Fibroblast of lung (primary cell): ENCODE measurements around the gene DCDC2. TPM values are rescaled to one million over a fixed set of nuclear protein-coding genes. Genes with fewer than 3 reads are reported as not detected.

Source experiments
- DNase-seq, 2 donors: peaks; one replicate each; pipeline versions ENCODE4 v3.0.0 to v3.0.0-alpha.2; 2010; ENCODE audit warnings: low read depth in 2 of 2
- H2AFZ ChIP-seq: 2 replicates; pipeline ENCODE4 v1.5.1; 2012; ENCODE audit warnings: low read length, control low read depth, inconsistent platforms
- H3K27ac ChIP-seq: 2 replicates; pipeline ENCODE4 v1.5.1; 2011; ENCODE audit warnings: low read length, control low read depth; ENCODE audit not compliant: insufficient read depth
- H3K27me3 ChIP-seq: 2 replicates; pipeline ENCODE4 v1.5.1; 2011; ENCODE audit warnings: mild to moderate bottlenecking, low read length; ENCODE audit not compliant: control insufficient read depth, insufficient read depth
- H3K36me3 ChIP-seq: 2 replicates; pipeline ENCODE4 v1.5.1; 2011; ENCODE audit warnings: low read length; ENCODE audit not compliant: control insufficient read depth, insufficient read depth
- H3K4me1 ChIP-seq: 2 replicates; pipeline ENCODE4 v1.5.1; 2011; ENCODE audit warnings: low read length; ENCODE audit not compliant: control insufficient read depth, insufficient read depth; ENCODE audit errors: extremely low read depth
- H3K4me2 ChIP-seq: 2 replicates; pipeline ENCODE4 v1.5.1; 2011; ENCODE audit warnings: low read length, control low read depth; ENCODE audit not compliant: insufficient read depth; ENCODE audit errors: extremely low read depth
- H3K4me3 ChIP-seq, 4 experiments: fragments of 200-600 bp in 1 of 4; sonication (generic) in 1 of 4; replicated peaks in 1 of 4; 2 replicates each; pipeline ENCODE4 v1.5.1; 2011 to 2016; ENCODE audit warnings: low read length in 4 of 4, low read depth in 3 of 4, mild to moderate bottlenecking in 3 of 4, control low read depth in 2 of 4, inconsistent platforms in 1 of 4, mixed read lengths in 1 of 4; ENCODE audit not compliant: insufficient read depth in 1 of 4; ENCODE audit errors: control extremely low read depth in 1 of 4
- H3K79me2 ChIP-seq: 2 replicates; pipeline ENCODE4 v1.5.1; 2012; ENCODE audit warnings: mild to moderate bottlenecking, low read length, inconsistent platforms; ENCODE audit not compliant: control insufficient read depth, insufficient read depth
- H3K9ac ChIP-seq: 2 replicates; pipeline ENCODE4 v1.5.1; 2011; ENCODE audit warnings: mild to moderate bottlenecking, low read length, control low read depth; ENCODE audit not compliant: insufficient read depth
- H3K9me3 ChIP-seq: 2 replicates; pipeline ENCODE4 v1.5.1; 2012; ENCODE audit warnings: low read depth, low read length; ENCODE audit not compliant: control insufficient read depth, insufficient read depth
- H4K20me1 ChIP-seq: 2 replicates; pipeline ENCODE4 v1.5.1; 2011; ENCODE audit warnings: low read length; ENCODE audit not compliant: control insufficient read depth, insufficient read depth; ENCODE audit errors: extremely low read depth
- CTCF ChIP-seq, 2 donors: IDR thresholded peaks in 1 of 2; conservative IDR thresholded peaks in 1 of 2; 1 replicate in 1 of 2; 2 replicates in 1 of 2; pipeline ENCODE4 v1.5.1; 2011 to 2012; ENCODE audit warnings: low read length in 2 of 2, control low read depth in 1 of 2, inconsistent platforms in 1 of 2, low read depth in 1 of 2, mild to moderate bottlenecking in 1 of 2
- EZH2 ChIP-seq: IDR thresholded peaks from 2 replicates; pipeline ENCODE4 v1.5.1; 2012; ENCODE audit warnings: low read length, control low read depth, mild to moderate bottlenecking; ENCODE audit errors: missing control alignments
- polyA plus RNA-seq, 2 donors: library from polyadenylated mRNA; depleted of rRNA in 1 of 2; stranded (reverse) in 1 of 2; unstranded in 1 of 2; fragments of >200 nt; gene quantifications; 2 replicates each; pipeline ENCODE4 v1.2.1, GENCODE V29; 2011 to 2012; ENCODE audit warnings: missing spikeins in 1 of 2
- total RNA-seq: library from RNA; depleted of rRNA; stranded (reverse); fragments of >200 nt; gene quantifications from 2 replicates; pipeline ENCODE4 v1.2.1, GENCODE V29; 2014

The DCDC2 gene
- total and polyA plus RNA-seq, 2 donors (not counting 1 experiment from before 2014, with no cell fraction given), result 0.01 TPM; not detected in 1

GRCh38 chr6:24233813-24234442 is 123.9 kb downstream of the DCDC2 start:
- Histone ChIP-seq H3K4me1 (peaks cover 2% of the 10 kb centered on the region), H3K27me3 (no peaks in the 10 kb centered on the region), H4K20me1 (no peaks in the 10 kb centered on the region), H3K79me2 (no peaks in the 10 kb centered on the region), H3K27ac (no peak overlapping the region), H3K9ac (no peak overlapping the region), H3K4me3 (no peak overlapping the region), H3K36me3 (no peaks in the 10 kb centered on the region), H3K4me2 (no peak overlapping the region), H3K9me3 (no peaks in the 10 kb centered on the region), H2AFZ (no peak overlapping the region)
- TF ChIP-seq EZH2 (no peak), CTCF (conservative IDR thresholded peaks at IDR 0.05 in 1 of 2, IDR thresholded peaks at IDR 0.05 in 1 of 2; ENCODE audit: low read depth in 1 of 2, low read length in 2 of 2) (no peak)
- DNase-seq, result no peak

- no peaks in the 10 kb centered on the region for H3K36me3 ChIP-seq
- no peaks in the 10 kb centered on the region for H3K79me2 ChIP-seq
- H3K27ac ChIP-seq, result no peak overlapping the region
- H2AFZ ChIP-seq, result no peak overlapping the region
- H4K20me1 ChIP-seq, result no peaks in the 10 kb centered on the region
- H3K4me1 ChIP-seq, result peaks cover 2% of the 10 kb centered on the region
- H3K4me3 ChIP-seq, result no peak overlapping the region
- H3K9me3 ChIP-seq, result no peaks in the 10 kb centered on the region
- no peak for TF ChIP-seq CTCF (conservative IDR thresholded peaks at IDR 0.05 in 1 of 2, IDR thresholded peaks at IDR 0.05 in 1 of 2; ENCODE audit: low read depth in 1 of 2, low read length in 2 of 2)
- no peak for TF ChIP-seq EZH2
- H3K27me3 ChIP-seq, result no peaks in the 10 kb centered on the region
- no peak overlapping the region for H3K4me2 ChIP-seq
- H3K9ac ChIP-seq, result no peak overlapping the region
- DNase-seq, result no peak
Measured at GRCh38 chr6:24231438-24231977, 126.4 kb downstream of the DCDC2 start.

GRCh38 chr6:24229696-24230405 is 128.0 kb downstream of the DCDC2 start:
- no peak for TF ChIP-seq EZH2
- H3K4me2 ChIP-seq, result no peak overlapping the region
- H2AFZ ChIP-seq, result no peak overlapping the region
- no peaks in the 10 kb centered on the region for H3K79me2 ChIP-seq
- H3K36me3 ChIP-seq, result no peaks in the 10 kb centered on the region
- H4K20me1 ChIP-seq, result no peaks in the 10 kb centered on the region
- no peak overlapping the region for H3K9ac ChIP-seq
- H3K27ac ChIP-seq, result no peak overlapping the region
- H3K4me3 ChIP-seq, result no peak overlapping the region
- DNase-seq, result no peak
- peaks cover 2% of the 10 kb centered on the region for H3K4me1 ChIP-seq
- no peaks in the 10 kb centered on the region for H3K9me3 ChIP-seq
- H3K27me3 ChIP-seq, result no peaks in the 10 kb centered on the region
